H54 (cell line): ENCODE results near the gene PRR20G.

Experiments
- DNase-seq: peaks from one replicate; pipeline ENCODE4 v3.0.0; 2011; ENCODE audit warnings: low spot score, mixed read lengths; ENCODE audit not compliant: insufficient read length
- FAIRE-seq: peaks from 3 replicates; lab custom pipeline; 2011; peaks lifted over from hg19 to GRCh38; lab: Jason Lieb, UNC
- POLR2A ChIP-seq: IDR thresholded peaks from 2 replicates; pipeline ENCODE4 v1.6.1; 2011; ENCODE audit warnings: low read depth, mild to moderate bottlenecking, low read length

Gene PRR20G

GRCh38 chr3:127253491-127253890, 34.4 kb downstream of the PRR20G start:
- FAIRE-seq (no peak), DNase-seq (no peak)
- no peak for TF ChIP-seq POLR2A

GRCh38 chr3:127252446-127252845, 35.4 kb downstream of the PRR20G start:
- no peak for TF ChIP-seq POLR2A
- FAIRE-seq (no peak), DNase-seq (no peak)

GRCh38 chr3:127250032-127250431, 37.8 kb downstream of the PRR20G start:
- no peak for FAIRE-seq
- DNase-seq, result no peak
- no peak for TF ChIP-seq POLR2A

- no peak for TF ChIP-seq POLR2A
- no peak for DNase-seq
- FAIRE-seq, result no peak
Observed at GRCh38 chr3:127247292-127247691, 40.6 kb downstream of the PRR20G start.

- no peak for DNase-seq
- no peak for TF ChIP-seq POLR2A
- no peak for FAIRE-seq
Observed at GRCh38 chr3:127238602-127239001, 49.2 kb downstream of the PRR20G start.

DNA sequence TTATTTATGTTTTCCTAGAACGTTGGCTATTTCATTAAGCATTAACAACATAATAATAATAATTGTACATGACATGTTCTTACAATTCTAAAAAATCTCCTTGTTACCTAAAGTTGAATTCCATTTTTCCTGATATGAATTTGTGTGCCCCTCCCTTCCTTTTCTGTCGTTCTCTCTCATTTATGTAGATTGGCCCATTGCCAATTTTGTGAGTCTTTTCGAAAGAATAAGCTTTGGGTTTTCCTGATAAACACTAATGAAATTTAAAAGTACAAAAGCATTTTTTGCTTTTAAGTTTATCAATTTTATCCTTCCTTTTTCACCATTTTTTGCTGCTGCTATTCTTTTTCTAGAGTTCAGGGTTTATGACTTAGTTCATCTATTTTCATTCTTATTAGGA, 50.0 kb downstream of the PRR20G start:
- FAIRE-seq (no peak), DNase-seq (no peak)
- no peak for TF ChIP-seq POLR2A

DNA sequence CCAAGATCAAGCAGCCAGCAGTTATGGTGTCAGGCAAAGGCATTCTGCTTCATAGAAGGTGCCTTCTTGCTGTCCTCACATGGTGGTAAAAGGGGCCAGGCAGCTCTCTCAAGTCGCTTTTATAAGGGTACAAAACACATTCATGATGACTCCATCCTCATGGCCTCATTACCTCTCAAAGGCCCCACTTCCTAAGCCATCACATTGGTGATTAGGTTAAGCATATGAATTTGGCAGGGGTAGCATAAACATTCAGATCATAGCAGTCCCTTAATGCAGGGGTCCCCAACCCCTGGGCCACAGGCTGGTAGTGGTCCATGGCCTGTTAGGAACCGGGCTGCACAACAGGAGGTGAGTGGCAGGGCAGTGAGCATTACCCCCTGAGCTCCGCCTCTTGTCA, 52.1 kb downstream of the PRR20G start:
- DNase-seq, result no peak
- FAIRE-seq, result no peak
- no peak for TF ChIP-seq POLR2A

GRCh38 chr3:127234778-127235177, 53.1 kb downstream of the PRR20G start:
- FAIRE-seq, result no peak
- TF ChIP-seq POLR2A, result no peak

More at GRCh38 chr3:127234778-127235177, 53.1 kb downstream of the PRR20G start:
- no peak for DNase-seq
